ENCODE measurements around the gene NFE2L3.
"Not testable (repeated sequence)": the region's sequence is repeated elsewhere in the genome, so short reads cannot be mapped to it uniquely, and the experiment has no call there.

The NFE2L3 gene

GRCh38 chr7:26145238-26145637 lies 6.8 kb upstream of the NFE2L3 start:
- DNase-seq (ENCODE audit: low spot score) = no peak
- POLR2A ChIA-PET (ENCODE audit: low non-redundant PET) = no interaction called here
- no peak overlapping the region for H3K27ac ChIP-seq
- CTCF ChIA-PET = no interaction called here
- no peak for TF ChIP-seq CTCF (conservative IDR thresholded peaks at IDR 0.05; ENCODE audit: low read depth)

- CTCF ChIA-PET = interaction anchor here (0.6 kb wide), 1 partner anchor 56 kb away, joined by 3 read pairs; no protein-coding TSS in a partner anchor
- DNase-seq (ENCODE audit: low spot score) = no peak
- POLR2A ChIA-PET (ENCODE audit: low non-redundant PET) = no interaction called here
- no peak overlapping the region for H3K27ac ChIP-seq
- TF ChIP-seq CTCF (conservative IDR thresholded peaks at IDR 0.05; ENCODE audit: low read depth) = no peak
Observed at GRCh38 chr7:26147030-26147429, 5.0 kb upstream of the NFE2L3 start.

- CTCF ChIA-PET = interaction anchor here (0.6 kb wide), 1 partner anchor 57 kb away, joined by 3 read pairs; no protein-coding TSS in a partner anchor
- POLR2A ChIA-PET (ENCODE audit: low non-redundant PET) = not testable (repeated sequence)
Observed at GRCh38 chr7:26147646-26148306, 4.2 kb upstream of the NFE2L3 start.

GRCh38 chr7:26148307-26148700 lies 3.7 kb upstream of the NFE2L3 start:
- POLR2A ChIA-PET (ENCODE audit: low non-redundant PET); CTCF ChIA-PET; DNase-seq (ENCODE audit: low spot score); H3K27ac ChIP-seq: not testable (repeated sequence)

More at GRCh38 chr7:26147646-26148306, 4.2 kb upstream of the NFE2L3 start:
- not testable (repeated sequence) for DNase-seq (ENCODE audit: low spot score); H3K27ac ChIP-seq

GRCh38 chr7:26149391-26149977 lies 2.5 kb upstream of the NFE2L3 start:
- CTCF ChIA-PET = interaction anchor here (1.1 kb wide), 1 partner anchor 8 kb away, joined by 3 read pairs; no protein-coding TSS in a partner anchor
- POLR2A ChIA-PET (ENCODE audit: low non-redundant PET) = no interaction called here
- TF ChIP-seq CTCF (conservative IDR thresholded peaks at IDR 0.05; ENCODE audit: low read depth) = no peak
- no peak for DNase-seq (ENCODE audit: low spot score)
- H3K27ac ChIP-seq = no peak overlapping the region

GRCh38 chr7:26151096-26151495 lies 902 bp upstream of the NFE2L3 start:
- no peak for DNase-seq (ENCODE audit: low spot score)
- CTCF ChIA-PET = interaction anchor here (0.6 kb wide), 2 partner anchors 18 to 990 kb away, joined by 3 to 4 read pairs; no protein-coding TSS in a partner anchor
- POLR2A ChIA-PET (ENCODE audit: low non-redundant PET) = no interaction called here

GRCh38 chr7:26151650-26151952 lies 397 bp upstream of the NFE2L3 start:
- H3K27ac ChIP-seq = no peak overlapping the region
- CTCF ChIA-PET = interaction anchor here (0.6 kb wide), 1 partner anchor 990 kb away, joined by 4 read pairs; no protein-coding TSS in a partner anchor
- DNase-seq (ENCODE audit: low spot score) = no peak
- POLR2A ChIA-PET (ENCODE audit: low non-redundant PET) = interaction anchor here (0.6 kb wide), 1 partner anchor 48 kb away, joined by 3 read pairs; no protein-coding TSS in a partner anchor
- no peak for TF ChIP-seq CTCF (conservative IDR thresholded peaks at IDR 0.05; ENCODE audit: low read depth)

More at GRCh38 chr7:26151096-26151495, 902 bp upstream of the NFE2L3 start:
- no peak overlapping the region for H3K27ac ChIP-seq
- no peak for TF ChIP-seq CTCF (conservative IDR thresholded peaks at IDR 0.05; ENCODE audit: low read depth)

GRCh38 chr7:26152782-26153240 lies 813 bp downstream of the NFE2L3 start:
- CTCF ChIA-PET = interaction anchor here (0.6 kb wide), 2 partner anchors 288 to 481 kb away, joined by 3 read pairs; no protein-coding TSS in a partner anchor
- H3K27ac ChIP-seq; POLR2A ChIA-PET (ENCODE audit: low non-redundant PET); DNase-seq (ENCODE audit: low spot score): not testable (repeated sequence)

Data from RWPE1 (cell line).